Tongue (tissue), 2 donors: Measurements from ENCODE around the gene GOPC. TPM values are rescaled to one million over a fixed set of nuclear protein-coding genes. Genes with fewer than 3 reads are reported as not detected.
"Not testable (repeated sequence)": the region's sequence is repeated elsewhere in the genome, so short reads cannot be mapped to it uniquely, and the experiment has no call there.

ENCODE experiments used
- DNase-seq: peaks from one replicate; pipeline ENCODE4 v3.0.0-alpha.2; 2015
- total RNA-seq: library from RNA; depleted of rRNA; stranded (reverse); fragments of >200 nt; gene quantifications from one replicate; pipeline ENCODE4 v1.2.3, GENCODE V29; 2014

The GOPC gene
- total RNA-seq, 1 donor from 2014 or later = 59.7 TPM

DNA sequence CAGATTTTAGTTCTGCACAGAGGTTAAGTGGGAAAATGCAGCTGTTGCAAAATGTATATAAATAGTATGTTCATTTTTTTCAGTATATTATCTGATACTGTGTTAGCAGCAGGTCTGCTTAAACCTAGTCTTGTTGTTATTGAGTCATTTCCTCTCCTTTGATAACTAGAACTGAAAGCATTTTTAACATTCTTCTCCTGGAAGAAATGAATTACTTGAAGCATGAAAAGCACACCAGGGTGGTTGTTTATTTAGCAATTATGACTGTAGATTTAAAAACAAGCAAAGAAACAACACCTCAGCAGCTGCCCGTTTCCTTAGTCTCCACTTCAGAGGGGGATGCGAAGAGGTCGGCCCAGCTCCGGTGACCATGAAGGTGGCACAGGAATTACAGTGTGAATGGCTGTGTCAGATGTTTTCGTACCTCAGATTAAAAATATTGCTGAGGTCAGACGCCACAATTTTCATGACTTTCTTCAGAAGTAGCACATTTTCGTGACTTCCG, 53.5 kb downstream of the GOPC start:
- no peak for DNase-seq

GRCh38 chr6:117547688-117548621, 54.4 kb downstream of the GOPC start:
- peak; percentile 88 for DNase-seq

DNA sequence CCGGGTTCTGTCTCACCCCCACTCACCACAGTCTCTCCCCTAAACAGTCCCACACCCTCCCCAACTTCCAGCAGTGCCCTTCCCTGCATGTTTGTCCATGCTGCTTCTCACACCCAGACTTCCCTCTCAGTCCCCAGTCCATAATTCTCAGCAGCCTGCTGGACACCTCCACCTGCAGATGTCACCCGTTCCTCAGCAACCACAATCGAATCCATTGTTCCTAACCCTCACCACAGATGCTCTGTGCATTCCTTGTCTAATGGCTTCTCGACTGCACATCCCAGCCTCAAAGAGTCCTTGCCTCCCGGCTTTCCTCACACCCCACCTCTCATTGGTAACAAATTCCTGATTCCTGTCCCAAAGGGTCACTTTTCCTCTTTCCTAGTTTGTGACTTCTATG, 55.6 kb downstream of the GOPC start:
- no peak for DNase-seq

DNA sequence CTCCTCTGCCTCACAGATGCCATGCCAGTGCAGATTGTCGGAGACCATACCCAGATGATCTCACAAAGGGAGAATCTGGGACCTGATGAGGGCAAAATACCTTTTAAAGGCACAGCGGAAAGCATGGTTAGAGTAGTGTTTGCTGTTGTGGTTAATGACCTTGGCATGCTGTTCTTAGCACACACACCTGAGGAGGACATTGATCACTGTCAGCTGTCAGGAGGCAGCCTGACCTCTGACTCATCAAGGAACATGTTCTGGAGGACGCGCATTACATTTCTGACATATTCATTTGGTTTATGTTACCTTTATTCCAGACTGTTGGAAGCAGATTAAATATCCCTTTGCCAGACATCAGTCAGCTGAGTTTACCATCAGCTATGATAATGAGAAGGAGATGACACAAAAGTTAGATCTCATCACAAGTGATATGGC, 57.1 kb downstream of the GOPC start:
- no peak for DNase-seq

DNA sequence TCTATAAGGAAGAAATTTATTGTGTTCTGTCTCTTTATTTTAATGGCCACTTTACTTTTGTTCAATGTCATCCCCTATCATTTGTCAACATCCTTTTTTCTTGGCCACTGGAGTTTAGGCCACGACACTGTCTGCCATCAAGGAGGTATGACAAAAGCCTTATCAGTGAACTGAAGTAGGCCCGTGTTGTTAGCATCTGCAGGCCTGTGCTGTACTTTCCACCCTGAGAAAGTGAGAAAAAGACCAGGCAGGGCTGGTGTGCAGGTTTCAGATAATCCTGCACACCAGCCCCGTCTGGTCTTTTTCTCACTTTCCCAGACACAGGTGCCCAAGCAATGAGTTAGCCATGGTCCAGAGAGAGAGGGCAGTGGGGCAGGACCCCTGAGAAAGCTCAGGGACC, 57.6 kb downstream of the GOPC start:
- no peak for DNase-seq

DNA sequence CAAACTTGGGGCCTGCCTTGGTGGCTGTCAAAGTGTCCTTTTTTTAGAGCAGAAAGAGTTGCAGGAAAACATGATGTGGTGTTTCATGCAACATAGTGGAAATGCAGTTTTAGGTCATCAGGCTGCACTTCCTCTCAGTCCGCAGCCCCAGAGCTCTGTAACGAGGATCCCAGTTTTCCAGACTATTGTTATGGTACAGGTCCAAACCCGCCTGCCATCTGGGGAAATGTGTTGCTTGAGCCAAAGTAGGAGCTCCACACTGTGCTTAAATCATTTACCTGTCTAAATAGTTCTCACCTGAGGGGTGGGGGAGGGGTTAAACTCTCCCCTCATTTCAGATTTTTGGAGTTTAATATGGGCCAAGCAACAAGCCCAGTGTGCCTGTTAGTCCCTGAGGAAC, 59.8 kb downstream of the GOPC start:
- DNase-seq = no peak

GRCh38 chr6:117540670-117541069, 61.6 kb downstream of the GOPC start:
- DNase-seq = no peak

DNA sequence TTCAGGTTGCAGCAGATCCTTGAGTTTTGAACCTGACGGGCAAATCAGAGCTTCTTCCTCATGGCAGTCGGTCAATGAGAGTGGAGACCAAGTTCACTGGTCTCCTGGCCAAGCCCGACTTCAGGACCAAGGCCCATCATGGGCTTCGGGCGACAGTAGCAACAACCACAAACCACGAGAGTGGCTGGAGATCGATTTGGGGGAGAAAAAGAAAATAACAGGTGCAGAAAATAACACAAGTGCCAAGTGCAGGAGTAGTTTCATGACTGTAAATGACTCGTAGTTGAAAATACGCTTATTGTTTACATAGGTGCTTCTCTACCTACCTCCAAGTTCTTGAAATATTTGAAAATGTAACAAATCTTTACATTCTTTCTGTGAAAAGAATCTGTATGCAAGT, 63.7 kb downstream of the GOPC start:
- no peak for DNase-seq

- no peak for DNase-seq
These were observed 66.0 kb downstream of the GOPC start for GRCh38 chr6:117536317-117536716.

DNA sequence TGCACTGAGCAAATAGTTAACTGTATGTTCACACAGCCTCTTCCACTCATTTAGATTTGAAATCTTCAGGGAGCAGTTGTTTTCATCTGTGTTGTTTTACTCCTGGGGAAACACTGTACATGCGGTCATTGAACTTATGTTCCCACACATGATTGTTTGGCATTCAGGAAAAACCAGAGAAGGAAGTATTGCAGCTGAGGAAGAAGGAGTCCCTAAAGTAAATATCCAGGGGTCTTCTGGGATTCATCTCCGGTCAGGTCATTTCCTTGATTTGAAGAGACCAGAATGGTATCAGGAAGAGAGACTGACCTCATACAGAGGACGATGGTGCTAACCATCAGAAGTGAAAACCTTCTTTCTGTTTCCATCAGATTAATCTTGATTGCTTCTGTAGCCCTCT, 67.3 kb downstream of the GOPC start:
- no peak for DNase-seq

GRCh38 chr6:117533775-117534174, 68.5 kb downstream of the GOPC start:
- DNase-seq = no peak

DNA sequence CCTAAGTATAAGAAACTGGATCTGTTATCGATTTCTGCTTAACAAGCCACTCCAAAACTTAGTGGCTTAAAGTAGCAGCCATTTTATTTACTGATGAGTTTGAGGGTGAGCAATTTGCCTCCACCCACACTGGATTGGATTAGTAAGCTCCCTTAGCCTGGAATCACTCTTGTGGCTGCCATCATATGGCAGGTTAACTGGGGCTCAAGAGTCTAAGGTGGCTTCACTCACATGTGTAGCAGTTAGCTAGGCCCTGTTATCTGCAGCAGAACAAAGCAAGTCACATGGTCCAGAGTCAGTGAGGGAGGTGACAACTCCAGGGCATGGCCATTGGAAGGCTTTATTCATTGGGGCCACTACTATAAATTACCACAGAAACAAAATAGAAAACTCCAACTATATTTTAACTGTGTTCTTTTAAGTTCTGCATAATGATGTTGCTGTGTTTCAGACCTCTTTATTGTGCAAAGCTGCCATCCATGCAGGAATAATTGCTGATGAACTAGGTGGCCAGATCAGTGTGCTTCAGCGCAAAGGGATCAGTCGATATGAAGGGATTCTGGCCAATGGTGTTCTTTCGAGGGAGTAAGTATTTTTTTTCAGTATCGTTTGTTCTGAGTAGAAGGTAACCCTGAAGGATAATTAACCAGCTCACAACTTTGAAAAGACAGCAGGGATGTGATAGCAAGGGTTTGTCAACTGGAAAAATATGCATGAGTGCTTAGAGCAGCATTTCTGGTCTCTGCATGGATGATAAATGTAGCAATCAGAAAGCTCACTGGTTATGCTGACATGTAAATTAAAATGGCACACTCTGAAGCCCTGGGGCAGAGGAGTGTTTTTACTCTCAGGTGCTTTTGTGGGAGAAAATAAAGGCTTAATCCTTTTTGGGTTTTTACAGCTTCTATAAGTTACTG, 70.2 kb downstream of the GOPC start:
- no peak for DNase-seq

DNA sequence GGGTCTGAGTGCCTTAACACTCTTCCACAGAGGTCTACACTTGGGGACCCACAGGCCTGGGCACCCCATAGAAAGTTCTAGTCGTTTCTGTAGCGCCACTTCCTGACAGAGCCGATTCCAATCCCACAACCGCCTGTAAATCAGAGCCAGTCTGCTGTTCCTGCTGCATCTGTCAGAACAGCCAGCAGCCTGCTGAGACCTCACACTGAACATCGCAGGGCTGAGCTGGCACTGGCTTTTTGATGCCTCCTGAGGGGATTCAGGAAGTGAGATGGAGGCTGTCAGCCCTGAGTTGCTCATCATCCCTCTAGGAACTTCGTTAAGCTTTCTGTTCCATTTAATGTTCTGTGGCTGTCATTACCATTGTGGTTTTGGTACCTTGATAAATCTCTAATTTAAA, 71.0 kb downstream of the GOPC start:
- DNase-seq = no peak

GRCh38 chr6:117530467-117531242, 71.7 kb downstream of the GOPC start:
- DNase-seq = no peak

DNA sequence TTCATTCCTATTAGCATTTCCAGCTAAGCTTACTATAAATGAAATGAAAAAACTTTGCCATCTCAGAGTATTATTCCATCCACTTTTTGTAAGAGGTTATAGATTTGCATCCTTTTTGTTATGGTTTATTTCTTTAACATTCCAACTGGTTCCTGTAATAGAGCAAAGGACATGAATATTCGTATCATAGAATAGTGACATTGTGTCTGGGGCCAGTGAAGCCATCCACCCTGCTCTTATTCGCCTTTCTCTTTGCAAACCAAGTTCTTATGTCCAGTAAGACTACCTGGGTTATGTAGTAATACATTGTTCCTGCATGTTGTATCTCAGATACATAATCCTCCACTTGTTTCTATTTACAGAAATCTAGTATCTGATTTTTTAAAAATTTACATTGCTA, 76.7 kb downstream of the GOPC start:
- DNase-seq = no peak

DNA sequence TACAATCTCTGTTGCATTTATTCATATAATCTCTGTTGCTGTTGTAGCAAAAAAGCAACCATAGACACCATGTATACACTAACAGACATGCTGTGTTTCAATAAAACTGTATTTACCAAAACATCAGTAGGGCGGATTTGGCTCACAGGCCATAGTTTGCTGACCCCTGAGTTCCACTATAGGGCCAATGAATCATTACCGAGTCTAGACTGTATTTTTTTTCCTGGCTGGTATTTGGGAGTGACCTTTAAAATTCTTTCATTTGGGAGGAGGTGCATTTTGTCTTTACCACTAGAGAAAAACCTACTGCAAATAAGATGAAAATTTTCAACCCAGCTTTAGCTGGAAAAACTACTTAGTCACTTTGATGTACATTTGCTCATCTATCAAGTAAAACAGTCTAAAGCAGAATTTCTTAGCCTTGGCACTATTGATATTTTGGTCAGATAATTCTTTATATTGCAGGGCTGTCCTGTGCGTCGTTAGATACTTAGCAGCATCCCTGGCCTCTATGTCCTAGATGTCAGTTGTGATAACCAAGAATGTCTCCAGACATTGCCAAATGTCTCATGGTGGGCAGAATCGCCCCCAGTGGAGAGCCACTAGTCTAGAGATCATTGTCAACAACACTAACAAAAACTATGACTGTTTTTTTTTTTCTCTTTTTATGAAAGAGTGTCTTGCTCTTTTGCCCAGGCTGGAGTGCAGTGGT, 80.4 kb downstream of the GOPC start:
- no peak for DNase-seq

DNA sequence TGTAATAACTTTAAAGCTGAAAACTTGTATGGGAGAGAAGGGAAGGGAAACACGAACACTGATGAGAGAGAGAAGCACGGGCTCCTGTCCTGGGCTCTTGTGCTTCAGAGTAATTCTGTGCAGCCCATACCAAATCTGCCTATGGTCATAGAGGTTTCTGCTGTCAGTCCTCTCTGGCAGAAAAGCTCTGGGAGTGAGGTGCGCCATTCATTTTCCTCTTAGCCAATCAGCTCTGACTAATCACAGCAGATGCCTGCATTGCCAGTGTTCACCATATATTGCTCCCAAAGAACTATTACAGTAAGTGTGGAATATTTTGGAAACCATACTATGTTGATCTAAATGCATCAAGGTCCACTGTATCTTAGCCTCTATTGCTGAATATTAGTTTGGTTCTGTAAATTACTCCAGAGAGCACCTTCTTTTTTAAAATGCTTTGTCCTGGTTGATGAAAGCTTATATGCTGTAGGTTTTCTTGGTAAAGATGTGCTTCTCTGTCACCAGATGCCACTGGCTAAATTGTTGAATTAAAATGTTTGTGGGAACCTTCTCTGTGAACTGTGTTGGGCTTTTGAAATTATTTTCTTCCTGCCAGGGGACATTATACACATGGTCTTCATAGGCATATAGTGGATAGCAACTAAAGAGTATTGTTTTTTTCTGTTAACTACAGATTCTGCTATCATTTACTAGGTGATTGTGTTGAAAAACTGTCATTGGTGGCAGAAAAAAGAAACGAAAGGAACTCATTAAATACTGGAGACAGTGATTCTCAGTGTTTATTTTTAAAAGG, 81.5 kb downstream of the GOPC start:
- DNase-seq = no peak

DNA sequence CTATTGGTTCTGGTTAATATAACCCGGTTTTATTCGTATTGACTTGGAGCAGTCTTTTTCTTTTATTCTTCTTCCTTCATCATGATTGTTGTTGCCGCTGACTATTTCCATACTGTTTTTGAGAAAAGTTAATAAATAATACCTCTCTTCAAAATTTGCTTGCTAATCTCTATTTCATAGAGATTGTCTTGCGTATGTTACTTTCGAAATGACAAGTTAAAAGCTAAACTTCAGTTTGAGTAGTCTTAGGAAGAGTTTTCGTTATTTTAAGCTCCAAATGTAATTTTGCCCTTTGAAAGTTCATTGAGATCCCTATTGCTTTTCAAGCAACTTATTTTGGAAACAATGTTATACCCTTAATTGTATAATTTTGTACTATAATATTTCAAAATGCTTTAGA, 83.4 kb downstream of the GOPC start:
- no peak for DNase-seq

GRCh38 chr6:117517995-117518394, 84.3 kb downstream of the GOPC start:
- not testable (repeated sequence) for DNase-seq

- DNase-seq = no peak
These were observed 87.0 kb downstream of the GOPC start for GRCh38 chr6:117515326-117515725.

DNA sequence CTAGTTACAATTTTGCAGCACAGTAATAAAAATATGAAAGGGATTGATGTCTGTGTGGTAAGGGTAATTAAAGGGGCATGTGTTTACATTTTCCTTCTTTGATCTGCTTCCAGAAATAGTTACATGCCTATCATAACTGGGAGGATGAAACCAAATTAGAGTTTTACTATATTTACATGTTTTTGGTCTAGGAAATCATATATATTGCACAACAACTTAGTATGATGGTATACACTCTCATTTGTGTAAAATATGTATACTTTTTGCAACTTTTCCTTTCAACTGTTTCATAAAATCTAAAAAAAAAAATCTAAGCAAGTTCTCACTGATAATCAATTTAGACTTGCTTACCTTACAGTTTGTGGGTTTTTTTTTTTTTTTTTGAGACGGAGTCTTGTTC, 87.7 kb downstream of the GOPC start:
- DNase-seq = no peak
